Heart left ventricle (tissue), 16 donors: ENCODE results near the gene AKNA. TPM values are rescaled to one million over a fixed set of nuclear protein-coding genes. Genes with fewer than 3 reads are reported as not detected.

Experiments used
- ATAC-seq, 4 donors: fragments of 200-7000 bp; cut with Tn5 transposase; one replicate each; pipeline ENCODE4 v1.9.1; 2020 to 2022; ENCODE audit warnings: moderate library complexity in 4 of 4, mild to moderate bottlenecking in 3 of 4, moderate number of reproducible peaks in 1 of 4
- DNase-seq, 5 donors: peaks; one replicate each; pipeline ENCODE4 v3.0.0-alpha.2; 2020
- H3K27ac ChIP-seq, 12 donors: fragments of 200-600 bp; sonication (generic) in 4 of 12; one replicate each; pipeline versions ENCODE4 v1.5.0 to v1.8.0; 2016 to 2022; ENCODE audit warnings: mild to moderate bottlenecking in 2 of 12
- H3K27me3 ChIP-seq, 9 donors: fragments of 200-600 bp; sonication (generic) in 2 of 9; one replicate each; pipeline versions ENCODE4 v1.5.1 to v1.8.0; 2016 to 2022; ENCODE audit warnings: mild to moderate bottlenecking in 3 of 9
- H3K36me3 ChIP-seq, 9 donors: fragments of 200-600 bp; sonication (generic) in 2 of 9; one replicate each; pipeline versions ENCODE4 v1.5.0 to v1.8.0; 2018 to 2022; ENCODE audit warnings: mild to moderate bottlenecking in 2 of 9
- H3K4me1 ChIP-seq, 12 donors: fragments of 200-600 bp; sonication (generic) in 4 of 12; one replicate each; pipeline versions ENCODE4 v1.5.0 to v1.8.0; 2016 to 2022; ENCODE audit warnings: mild to moderate bottlenecking in 3 of 12
- H3K4me3 ChIP-seq, 12 donors: fragments of 200-600 bp; sonication (generic) in 4 of 12; one replicate each; pipeline versions ENCODE4 v1.5.0 to v1.8.0; 2017 to 2022; ENCODE audit warnings: mild to moderate bottlenecking in 9 of 12, moderate library complexity in 4 of 12
- H3K9me3 ChIP-seq, 12 donors: fragments of 200-600 bp; sonication (generic) in 4 of 12; one replicate each; pipeline versions ENCODE4 v1.5.0 to v1.8.0; 2016 to 2022; ENCODE audit warnings: mild to moderate bottlenecking in 1 of 12
- POLR2A ChIP-seq, 2 donors: fragments of 450-650 bp; IDR thresholded peaks; one replicate each; pipeline ENCODE4 v1.6.1; 2017; ENCODE audit warnings: antibody characterized with exemption in 2 of 2, mild to moderate bottlenecking in 2 of 2, moderate library complexity in 2 of 2
- WGBS, 4 donors: extraction: QIAGEN DNeasy Blood & Tissue Kit in 2 of 4; methylation state at CpG; one replicate each; pipeline versions ENCODE4 v1.1.5 to v1.1.7; 2013 to 2018; 5-methylcytosine and 5-hydroxymethylcytosine counted together
- intact Hi-C, 10 donors: fragments of 100-400 bp; cut with DNase I; formaldehyde crosslinking; loops; one replicate each; pipeline versions ENCODE4 v1.11.1 to v1.14.2; 2022
- long read RNA-seq, 3 donors: library from polyadenylated mRNA; unstranded; transcript quantifications; one replicate each; pipeline ENCODE4 v2.0.0, GENCODE V29; 2020 to 2021
- polyA plus RNA-seq, 2 donors: library from polyadenylated mRNA; stranded (reverse); fragments of 200-250 nt; gene quantifications; one replicate each; pipeline ENCODE4 v1.2.3, GENCODE V29; 2013
- total RNA-seq, 9 donors: library from RNA; depleted of rRNA in 2 of 9; stranded (reverse); fragments of >200 nt in 2 of 9; fragmentation: NEBNext Ultra II Directional in 3 of 9; extraction: Animal tissue kit (Norgen Biotek cat#: 25700) in 3 of 9; gene quantifications; one replicate each; pipeline versions ENCODE4 v1.1.0 to v1.2.4, GENCODE V29; 2016 to 2023
- TF ChIP-seq, protein P1 (sequence below), 12 donors: fragments of 200-600 bp; sonication (generic) in 4 of 12; IDR thresholded peaks; one replicate each; pipeline versions ENCODE4 v1.5.0 to v1.8.0; 2018 to 2022; ENCODE audit warnings: antibody characterized with exemption in 12 of 12, mild to moderate bottlenecking in 5 of 12
- donor health status: ischemic (EF 13 %, LVEDD 7.1; RV severe dilation, severe dysfunction).
- donor health status: healthy with polysubstance abuse.
- donor health status: DM: no; HTN: yes; CAD: no.
- donor health status: DM: no; HTN: no; CAD: no.
- donor health status: ischemic (EF 25% LVEDD 6.9; RV normal size, moderate dysfunction).
- donor health status: ischemic (EF 25% LVEDD 5.7; RV mildly dilated, moderate dysfunction).
- donor health status: healthy.
- donor health status: DM: yes; HTN: yes; CAD: no.
- donor health status: ischemic (EF 35%, LVEDD 5.7; RV mildly dilated, moderate dysfunction).
- donor health status: nonischemic (EF 11% LVEDD 7.7; RV severe dilation, severe dysfunction).
- donor health status: DM: yes; HTN: yes; CAD: no.
- donor health status: PGD.
- donor health status: ischemic (EF 29% LVEDD 5.4; RV normal size, mild dysfunction).
- donor health status: nonischemic (EF 23%, LVEDD 6.1; RV moderate dilation, normal function).

Gene AKNA, protein sequence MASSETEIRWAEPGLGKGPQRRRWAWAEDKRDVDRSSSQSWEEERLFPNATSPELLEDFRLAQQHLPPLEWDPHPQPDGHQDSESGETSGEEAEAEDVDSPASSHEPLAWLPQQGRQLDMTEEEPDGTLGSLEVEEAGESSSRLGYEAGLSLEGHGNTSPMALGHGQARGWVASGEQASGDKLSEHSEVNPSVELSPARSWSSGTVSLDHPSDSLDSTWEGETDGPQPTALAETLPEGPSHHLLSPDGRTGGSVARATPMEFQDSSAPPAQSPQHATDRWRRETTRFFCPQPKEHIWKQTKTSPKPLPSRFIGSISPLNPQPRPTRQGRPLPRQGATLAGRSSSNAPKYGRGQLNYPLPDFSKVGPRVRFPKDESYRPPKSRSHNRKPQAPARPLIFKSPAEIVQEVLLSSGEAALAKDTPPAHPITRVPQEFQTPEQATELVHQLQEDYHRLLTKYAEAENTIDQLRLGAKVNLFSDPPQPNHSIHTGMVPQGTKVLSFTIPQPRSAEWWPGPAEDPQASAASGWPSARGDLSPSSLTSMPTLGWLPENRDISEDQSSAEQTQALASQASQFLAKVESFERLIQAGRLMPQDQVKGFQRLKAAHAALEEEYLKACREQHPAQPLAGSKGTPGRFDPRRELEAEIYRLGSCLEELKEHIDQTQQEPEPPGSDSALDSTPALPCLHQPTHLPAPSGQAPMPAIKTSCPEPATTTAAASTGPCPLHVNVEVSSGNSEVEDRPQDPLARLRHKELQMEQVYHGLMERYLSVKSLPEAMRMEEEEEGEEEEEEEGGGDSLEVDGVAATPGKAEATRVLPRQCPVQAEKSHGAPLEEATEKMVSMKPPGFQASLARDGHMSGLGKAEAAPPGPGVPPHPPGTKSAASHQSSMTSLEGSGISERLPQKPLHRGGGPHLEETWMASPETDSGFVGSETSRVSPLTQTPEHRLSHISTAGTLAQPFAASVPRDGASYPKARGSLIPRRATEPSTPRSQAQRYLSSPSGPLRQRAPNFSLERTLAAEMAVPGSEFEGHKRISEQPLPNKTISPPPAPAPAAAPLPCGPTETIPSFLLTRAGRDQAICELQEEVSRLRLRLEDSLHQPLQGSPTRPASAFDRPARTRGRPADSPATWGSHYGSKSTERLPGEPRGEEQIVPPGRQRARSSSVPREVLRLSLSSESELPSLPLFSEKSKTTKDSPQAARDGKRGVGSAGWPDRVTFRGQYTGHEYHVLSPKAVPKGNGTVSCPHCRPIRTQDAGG (N-terminal part only)
- total RNA-seq (10 to 100 TPM in 2 of 9 donors, 1 to 10 TPM in 7; 2.5 to 30.8 (median 4.3) TPM), polyA plus RNA-seq (1 to 10 TPM; 4.4 to 4.6 TPM)
- long read RNA-seq, donor 1 = 0 reads
- long read RNA-seq, donor 2 = 0 reads
- long read RNA-seq, donor 3 = 0 reads

DNA sequence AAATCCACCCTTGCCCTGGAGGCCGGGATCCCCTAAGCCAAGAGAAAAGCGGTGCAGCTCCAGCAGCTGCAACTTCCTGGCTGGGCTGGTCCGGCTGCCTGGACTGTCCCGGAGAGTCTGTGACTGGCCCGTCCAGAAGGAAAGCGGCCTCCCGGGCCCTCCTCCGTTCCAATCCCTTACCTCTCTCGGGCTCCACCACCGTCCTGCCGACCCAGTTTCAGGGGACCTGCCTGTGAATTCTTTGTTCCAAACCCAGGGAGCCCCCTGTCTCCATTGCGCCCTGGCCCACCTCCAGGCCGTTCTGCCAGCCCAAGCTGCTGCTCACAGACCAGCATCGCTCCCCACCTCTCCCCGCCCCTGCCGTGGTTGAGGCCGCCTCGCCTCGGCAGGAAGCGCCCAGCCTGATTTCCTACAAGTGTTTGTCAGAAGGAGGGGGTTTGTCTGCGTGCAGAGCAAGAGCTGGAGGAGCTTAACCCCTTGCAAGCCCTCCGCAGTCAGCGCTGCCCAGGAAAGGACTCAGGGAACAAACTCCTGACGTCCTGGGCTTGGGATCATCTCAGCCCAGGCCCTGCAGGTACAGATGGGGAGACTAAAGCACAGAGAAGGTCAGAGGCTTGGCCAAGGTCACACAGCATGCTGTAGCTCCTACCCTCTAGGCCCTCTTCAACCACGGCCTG, at the start of gene AKNA:
Gene AKNA (minus strand): TSS at position 303 of the 677 bp plus-strand sequence. CDS start 6,649 bp downstream, outside the sequence.
- WGBS, 4 donors = 7 to 46% (median 17%) methylated on average over 20 to 25 of the region's 25 CpGs
- intact Hi-C loops = no loop called here
- no peaks in the 10 kb centered on the region for H3K27me3 ChIP-seq
- no peaks in the 10 kb centered on the region for H3K9me3 ChIP-seq
- ATAC-seq (peak; percentile 39 to 74 (median 72)), DNase-seq (peak; percentile 78 to 90 (median 79))
- H3K4me1 ChIP-seq = peaks cover 0 to 83% (median 55%) of the 10 kb centered on the region in 12 donors
- TF ChIP-seq, protein P1, sequence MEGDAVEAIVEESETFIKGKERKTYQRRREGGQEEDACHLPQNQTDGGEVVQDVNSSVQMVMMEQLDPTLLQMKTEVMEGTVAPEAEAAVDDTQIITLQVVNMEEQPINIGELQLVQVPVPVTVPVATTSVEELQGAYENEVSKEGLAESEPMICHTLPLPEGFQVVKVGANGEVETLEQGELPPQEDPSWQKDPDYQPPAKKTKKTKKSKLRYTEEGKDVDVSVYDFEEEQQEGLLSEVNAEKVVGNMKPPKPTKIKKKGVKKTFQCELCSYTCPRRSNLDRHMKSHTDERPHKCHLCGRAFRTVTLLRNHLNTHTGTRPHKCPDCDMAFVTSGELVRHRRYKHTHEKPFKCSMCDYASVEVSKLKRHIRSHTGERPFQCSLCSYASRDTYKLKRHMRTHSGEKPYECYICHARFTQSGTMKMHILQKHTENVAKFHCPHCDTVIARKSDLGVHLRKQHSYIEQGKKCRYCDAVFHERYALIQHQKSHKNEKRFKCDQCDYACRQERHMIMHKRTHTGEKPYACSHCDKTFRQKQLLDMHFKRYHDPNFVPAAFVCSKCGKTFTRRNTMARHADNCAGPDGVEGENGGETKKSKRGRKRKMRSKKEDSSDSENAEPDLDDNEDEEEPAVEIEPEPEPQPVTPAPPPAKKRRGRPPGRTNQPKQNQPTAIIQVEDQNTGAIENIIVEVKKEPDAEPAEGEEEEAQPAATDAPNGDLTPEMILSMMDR (IDR thresholded peaks at IDR 0.05) = no peak
- peak; percentile 37 to 53 for TF ChIP-seq POLR2A (IDR thresholded peaks at IDR 0.05)
- no peaks in the 10 kb centered on the region for H3K36me3 ChIP-seq
- H3K4me3 ChIP-seq = peak within 1 kb of the TSS; percentile 16 to 87 (median 66)
- peak within 1 kb of the TSS; percentile 71 to 97 (median 84) for H3K27ac ChIP-seq

DNA sequence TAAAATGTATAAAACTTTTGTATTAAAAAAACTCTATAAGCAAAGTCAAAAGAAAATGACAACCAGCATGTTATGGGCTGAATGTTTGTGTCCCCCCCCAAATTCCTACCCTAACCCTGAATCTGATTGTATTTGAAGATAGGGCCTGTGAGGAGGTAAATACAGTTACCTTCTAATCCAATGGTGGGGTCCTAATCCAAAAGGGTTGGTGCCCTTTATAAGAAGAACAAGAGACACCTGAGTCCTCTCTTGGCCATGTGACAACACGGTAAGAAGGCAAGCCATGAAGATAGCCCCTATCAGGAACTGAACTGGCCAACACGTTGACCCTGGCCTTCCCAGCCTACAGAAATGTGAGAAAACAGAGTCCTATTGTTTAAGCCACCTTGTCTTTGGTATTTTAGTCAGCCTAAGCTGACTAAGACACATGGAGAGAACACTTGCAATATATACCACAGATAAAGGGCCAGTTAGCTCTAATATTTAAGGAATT, 49.7 kb upstream of the AKNA start:
- peaks cover 0 to 8% (median 0%) of the 10 kb centered on the region in 9 donors for H3K27me3 ChIP-seq
- no peak overlapping the region for H3K4me3 ChIP-seq
- H3K4me1 ChIP-seq = no peaks in the 10 kb centered on the region
- no peak for DNase-seq
- WGBS, 4 donors = 48 to 58% (median 52%) methylated on average over 2 of the region's 2 CpGs
- no peaks in the 10 kb centered on the region for H3K36me3 ChIP-seq
- intact Hi-C loops = loop anchor here in 5 of 10 donors (5.0 to 10.0 kb wide), 4 partner anchors 215 to 577 kb away; partner anchors contain the start of gene TEX53 (in 4 of the 5)
- TF ChIP-seq, protein P1 (IDR thresholded peaks at IDR 0.05) = no peak
- TF ChIP-seq POLR2A (IDR thresholded peaks at IDR 0.05) = no peak
- H3K9me3 ChIP-seq = no peaks in the 10 kb centered on the region
- no peak overlapping the region for H3K27ac ChIP-seq
- ATAC-seq = no peak

DNA sequence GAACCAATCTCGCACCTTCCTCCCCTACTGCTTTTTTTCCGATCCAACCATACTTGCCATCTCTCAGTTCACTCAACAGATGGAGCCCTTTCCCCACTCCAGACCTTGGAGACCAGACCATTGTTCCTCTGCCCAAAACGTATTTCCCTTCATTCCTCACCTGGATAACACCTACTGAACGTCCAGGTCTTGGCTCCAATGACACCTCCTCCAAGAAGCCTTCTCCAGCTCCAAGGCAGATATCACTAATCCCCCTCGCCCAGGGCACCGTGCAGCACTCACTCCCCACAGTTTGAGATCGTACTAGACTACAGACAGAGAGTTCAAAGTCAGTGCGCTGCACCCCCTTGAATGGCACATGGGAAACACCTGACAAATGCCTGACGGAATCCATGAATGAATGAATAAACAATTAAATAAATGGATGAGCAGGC, 47.1 kb upstream of the AKNA start:
- Histone ChIP-seq H3K4me3 (no peak overlapping the region), H3K9me3 (no peaks in the 10 kb centered on the region), H3K27me3 (peaks cover 0 to 11% (median 3%) of the 10 kb centered on the region in 9 donors), H3K4me1 (no peaks in the 10 kb centered on the region), H3K27ac (no peak overlapping the region), H3K36me3 (no peaks in the 10 kb centered on the region)
- intact Hi-C loops = loop anchor here in 7 of 10 donors (5.0 to 10.0 kb wide), 5 partner anchors 217 to 580 kb away; partner anchors contain the start of gene TEX53 (in 4 of the 7)
- ATAC-seq (peak in 2 of 4 donors; percentile 36 to 41), DNase-seq (no peak)
- no peak for TF ChIP-seq POLR2A (IDR thresholded peaks at IDR 0.05)
- TF ChIP-seq, protein P1 (IDR thresholded peaks at IDR 0.05) = peak; percentile 11 to 58 (median 38)
- WGBS, 4 donors = 39 to 46% (median 42%) methylated on average over 9 of the region's 9 CpGs
